EH (cell line): ENCODE results near the gene MPPED2.
A peak's percentile ranks its signal among the peaks of the same experiment; 100 is the strongest.

Source experiments
- DNase-seq: peaks from one replicate; pipeline ENCODE4 v3.0.0-alpha.2; 2015; ENCODE audit warnings: low read depth

MPPED2 gene

DNA sequence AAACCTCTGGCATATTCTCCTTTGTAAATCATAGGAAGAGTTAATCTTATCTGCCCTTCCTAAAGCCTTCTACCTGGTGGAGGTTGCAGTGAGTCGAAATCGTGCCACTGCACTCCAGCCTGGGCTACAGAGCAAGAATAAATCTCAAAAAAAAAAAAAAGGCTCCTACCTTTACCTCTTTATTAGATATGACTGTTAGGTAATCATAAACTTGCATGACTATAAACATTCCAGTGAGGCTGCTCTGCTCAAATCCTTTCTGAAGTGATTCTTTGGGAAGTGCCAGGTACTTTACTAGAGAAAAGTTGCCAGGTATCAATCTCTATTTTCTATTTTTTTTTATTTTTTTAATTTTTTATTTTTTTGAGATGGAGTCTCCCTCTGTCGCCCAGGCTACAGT is 59.6 kb downstream of the MPPED2 start:
- DNase-seq = no peak

DNA sequence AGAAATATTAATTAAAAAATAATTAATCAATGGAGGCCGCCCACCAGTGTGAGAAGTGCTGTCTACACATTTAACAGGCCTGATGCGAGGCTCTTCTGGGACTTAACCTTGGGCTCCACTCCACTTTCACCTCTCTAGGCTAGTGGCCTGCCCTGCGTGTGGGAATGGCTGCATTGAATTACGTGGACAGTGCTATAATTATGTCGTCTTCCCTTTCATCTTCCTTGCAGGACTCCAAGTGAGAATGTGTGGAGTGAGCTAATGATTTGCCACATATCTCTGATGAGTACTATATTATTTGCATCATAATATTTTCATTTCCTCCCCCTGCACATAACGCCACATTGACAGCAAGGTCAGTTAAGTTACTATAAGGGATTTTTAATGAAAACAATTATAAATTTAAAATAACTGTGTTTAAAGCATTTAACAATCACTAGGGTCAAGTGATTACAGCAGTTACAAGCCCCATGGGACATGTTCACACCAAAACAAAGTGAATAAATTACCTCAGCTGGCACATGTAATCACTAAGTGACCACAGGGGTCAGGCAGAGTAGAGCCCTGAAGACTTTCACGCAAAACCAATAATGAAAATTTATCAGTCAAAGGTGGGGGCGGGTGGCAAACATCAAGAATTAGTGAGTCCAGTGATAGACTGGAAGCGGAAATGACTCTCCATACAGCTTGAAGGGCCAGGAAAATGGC is 63.5 kb downstream of the MPPED2 start:
- no peak for DNase-seq

DNA sequence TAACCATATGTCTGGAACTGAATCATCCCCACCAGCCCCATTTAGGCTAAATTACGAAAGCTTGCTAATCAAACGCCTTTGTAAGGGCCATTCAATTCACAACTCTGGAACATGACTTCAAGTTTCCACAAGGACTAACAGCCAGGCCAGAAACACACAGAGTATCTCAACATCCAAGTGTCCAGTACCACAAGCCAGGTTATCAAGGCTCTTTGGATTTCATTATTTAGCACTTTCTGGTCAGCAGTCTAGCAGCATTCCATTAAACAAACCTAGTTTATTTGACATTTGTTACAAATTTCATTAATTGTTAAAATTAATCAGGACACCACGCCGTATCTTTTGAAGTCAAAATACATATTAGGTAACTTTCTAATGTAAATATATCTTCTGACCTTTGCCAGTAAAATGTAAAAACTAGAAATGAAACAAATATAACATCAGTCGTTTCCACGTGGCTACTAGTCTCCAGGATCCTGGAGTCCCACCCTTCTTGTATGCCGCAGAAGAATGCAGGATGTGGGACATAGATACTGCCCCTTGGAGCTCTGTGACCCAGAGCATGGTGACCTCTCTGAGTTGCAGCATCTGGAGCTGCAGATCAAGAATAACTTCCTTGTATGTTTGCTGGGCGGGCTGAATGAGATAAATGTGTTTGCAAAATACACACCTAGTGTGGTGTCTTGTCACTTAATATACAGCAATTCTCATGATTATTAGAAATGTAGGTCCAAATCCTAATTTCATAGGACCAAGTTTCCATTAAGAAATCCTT is 64.7 kb downstream of the MPPED2 start:
- no peak for DNase-seq

DNA sequence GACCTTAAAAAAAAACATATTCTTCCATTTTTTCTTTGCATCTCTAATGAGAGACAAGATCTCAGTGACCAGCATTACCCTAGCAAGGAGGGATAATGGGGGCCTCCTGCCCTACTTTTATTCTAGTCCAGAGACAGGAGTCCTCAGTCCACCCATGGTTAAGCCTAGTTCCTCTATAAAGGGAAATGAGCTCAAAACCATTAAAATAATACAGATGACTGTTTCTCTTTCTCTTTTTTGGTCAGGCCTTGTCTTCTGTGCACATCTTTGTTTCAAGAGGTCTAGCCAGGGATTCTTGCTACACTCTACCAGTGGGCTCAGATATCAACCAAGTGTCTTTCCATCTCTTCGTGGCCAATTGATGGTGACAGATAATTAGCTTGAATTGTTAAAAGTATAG is 73.1 kb downstream of the MPPED2 start:
- no peak for DNase-seq

DNA sequence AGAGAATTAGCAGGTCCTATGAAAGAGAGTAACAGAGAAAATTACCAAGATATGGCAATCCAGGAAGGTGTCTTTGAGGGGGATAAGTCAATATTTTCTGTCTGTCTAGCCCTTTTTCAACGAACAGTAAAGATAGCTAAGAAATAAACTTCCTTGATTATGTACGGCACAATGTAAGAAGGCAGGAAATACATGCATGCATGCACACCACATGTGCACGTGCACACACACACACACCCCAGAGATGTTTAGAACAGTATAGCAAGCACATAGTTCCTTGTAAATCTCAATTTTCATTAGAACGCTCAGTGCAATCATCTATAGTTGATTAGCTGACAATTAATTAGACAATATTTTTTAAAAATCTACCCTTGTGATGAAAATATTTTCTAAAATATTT is 74.7 kb downstream of the MPPED2 start:
- DNase-seq = no peak

DNA sequence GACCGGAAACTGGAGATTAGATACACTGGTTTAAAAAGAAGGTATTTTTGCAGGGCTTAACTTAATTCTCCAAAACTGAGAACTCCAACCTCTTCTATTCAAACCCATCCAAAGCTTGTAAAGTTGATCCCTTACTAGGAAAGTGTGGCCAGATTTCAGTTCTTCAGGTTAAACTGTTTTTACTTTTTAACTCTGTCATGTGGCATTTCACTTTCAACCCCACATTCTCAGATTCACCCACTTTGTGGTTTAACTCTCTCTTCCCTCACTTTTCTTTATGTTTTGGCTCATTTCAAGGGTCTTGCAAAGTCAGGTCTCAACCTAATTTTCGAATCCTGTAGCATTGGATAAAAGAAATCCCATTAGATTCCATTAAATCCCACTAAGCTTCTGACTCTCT is 75.4 kb downstream of the MPPED2 start:
- DNase-seq = no peak

DNA sequence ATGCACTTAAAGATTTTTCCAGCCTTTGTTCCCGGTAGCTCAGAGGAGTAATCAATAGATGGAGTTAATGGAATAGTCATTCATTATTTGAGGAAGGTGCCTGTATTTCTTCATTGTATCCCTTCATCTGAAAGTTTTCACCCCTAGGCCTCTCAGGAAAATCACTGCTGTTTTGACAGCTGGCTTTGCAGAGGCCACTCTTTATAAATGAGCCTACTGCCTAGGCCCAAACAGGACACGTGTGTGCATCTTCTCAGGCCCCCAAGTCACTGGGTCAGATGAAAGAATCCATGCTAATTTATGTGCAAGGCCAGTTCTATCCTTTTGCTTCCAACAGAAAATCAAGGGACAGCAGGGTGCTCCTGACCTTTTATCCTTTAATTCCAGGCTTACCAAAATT is 76.8 kb downstream of the MPPED2 start:
- DNase-seq = no peak

DNA sequence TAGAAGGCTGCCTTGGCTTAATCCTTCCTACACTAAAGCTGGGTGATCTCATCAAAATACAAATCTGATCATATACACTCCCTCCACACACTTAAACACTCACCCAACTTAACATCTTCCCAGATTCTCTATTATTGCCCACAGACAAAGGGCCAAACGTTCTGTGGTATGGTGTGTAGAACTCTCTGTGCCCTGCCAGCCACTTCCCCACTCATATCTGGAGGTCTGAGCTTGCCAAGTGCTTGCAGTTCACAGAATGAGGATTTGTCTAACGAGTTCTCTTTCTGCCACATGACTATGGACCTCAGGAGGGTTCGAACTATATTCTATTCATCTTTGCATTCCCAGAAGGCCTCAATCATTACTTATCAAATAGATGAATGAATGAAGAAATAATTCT is 77.6 kb downstream of the MPPED2 start:
- no peak for DNase-seq

DNA sequence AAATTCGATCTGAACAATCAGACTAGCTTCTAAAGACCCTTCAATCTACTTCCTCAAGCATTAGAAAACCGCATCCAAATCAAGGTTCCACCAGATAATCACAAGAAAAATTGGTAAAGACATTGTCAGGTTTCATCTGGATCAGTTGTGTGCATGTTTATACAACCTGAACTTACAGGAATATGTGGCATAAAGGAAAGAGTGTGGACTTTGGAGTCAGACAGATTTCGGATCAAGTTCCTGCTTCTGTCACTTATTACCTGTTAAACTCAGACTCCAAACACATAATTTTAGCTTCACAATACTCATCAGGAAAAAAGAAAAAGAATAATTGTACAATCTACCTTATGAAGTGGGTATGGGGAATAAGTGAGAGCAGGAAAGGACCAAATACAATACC is 80.5 kb downstream of the MPPED2 start:
- DNase-seq = no peak

DNA sequence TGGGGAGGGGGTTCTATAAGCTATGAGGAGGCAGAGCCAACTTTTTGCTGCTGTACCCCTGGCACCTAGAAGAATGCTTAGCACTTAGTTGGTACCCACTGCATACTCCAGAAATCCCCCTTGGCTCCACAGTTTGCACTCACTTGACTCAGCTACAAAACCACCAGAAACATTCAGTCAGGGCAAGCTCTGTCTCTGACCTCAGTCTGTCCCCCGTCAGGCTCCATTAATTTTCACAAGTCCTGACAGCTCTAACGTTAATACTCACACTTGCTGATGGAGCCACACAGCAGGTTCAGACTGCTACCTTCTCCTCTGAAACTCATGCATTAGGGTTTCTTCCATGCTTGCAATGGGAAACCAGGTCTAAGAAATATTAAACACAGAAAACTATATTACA is 81.7 kb downstream of the MPPED2 start:
- no peak for DNase-seq

DNA sequence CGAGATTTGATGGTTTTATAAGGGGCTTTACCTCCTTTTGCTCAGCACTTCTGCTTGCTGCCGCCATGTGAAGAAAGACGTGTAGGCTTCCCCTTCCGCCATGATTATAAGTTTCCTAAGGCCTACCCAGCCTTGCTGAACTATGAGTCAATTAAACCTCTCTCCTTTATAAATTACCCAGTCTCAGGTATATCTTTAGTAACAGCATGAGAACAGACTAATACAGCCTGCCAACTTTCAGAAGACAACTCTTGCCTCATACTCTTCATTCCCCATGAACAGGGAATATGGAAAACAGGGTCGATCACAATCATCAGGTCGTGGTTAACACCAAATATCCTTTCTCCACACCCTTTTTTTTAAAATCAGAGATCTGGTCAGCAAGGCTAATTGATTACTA is 83.0 kb downstream of the MPPED2 start:
- no peak for DNase-seq

DNA sequence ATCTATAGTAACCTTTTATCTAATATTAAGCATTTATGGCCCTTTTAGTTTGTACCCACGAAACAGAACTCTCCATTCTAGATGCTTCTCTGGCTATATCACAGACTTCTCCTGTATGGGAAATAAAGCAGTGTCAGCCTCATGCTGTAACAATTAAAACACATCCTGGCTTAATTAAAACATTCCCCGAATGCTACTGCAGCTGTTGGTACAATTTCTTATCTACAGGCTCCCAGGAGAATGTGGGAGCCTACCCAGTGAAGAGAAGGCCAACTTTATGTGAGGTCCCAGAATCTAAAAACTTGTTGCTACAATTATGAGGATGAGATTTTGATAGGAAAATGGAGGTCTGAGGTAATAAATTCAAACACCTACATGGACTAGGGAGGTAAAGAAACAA is 83.8 kb downstream of the MPPED2 start:
- DNase-seq = no peak

DNA sequence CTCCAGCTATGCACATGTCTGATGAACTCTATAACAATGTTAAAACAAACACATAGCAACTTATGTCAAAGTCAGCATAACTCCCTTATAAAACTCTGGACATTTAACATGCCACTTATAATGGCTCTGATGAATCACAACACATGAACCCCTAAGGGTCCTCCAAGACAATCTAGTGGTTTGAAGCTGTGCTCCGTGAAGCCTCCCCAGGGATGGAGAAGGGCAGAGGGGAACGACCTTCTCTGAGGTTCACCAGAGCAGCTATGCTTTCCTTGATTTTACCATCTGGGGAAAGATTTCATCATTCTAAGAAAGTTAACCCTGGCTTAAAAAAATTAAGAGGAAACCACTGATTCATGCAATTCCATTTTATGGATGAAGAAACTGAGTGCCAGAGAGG is 84.4 kb downstream of the MPPED2 start:
- no peak for DNase-seq

DNA sequence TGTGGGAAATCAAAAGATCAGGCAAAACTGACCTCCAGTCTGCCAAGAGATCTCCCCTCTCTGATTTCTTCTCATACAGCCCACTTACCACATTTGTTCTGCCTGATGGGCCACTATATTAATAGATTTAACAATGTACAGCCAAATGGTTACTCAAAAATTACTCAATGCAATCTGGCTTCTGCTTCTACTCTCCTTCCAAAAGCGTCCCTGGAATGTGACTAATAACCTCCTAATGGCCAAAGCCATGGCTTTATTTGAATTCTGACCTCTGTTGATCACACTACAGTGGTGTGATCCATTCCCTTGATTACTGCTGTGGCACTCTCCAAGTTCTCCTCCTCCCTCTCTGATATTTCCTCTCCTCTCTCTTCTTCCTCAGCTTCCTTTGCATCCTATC is 86.2 kb downstream of the MPPED2 start:
- no peak for DNase-seq

DNA sequence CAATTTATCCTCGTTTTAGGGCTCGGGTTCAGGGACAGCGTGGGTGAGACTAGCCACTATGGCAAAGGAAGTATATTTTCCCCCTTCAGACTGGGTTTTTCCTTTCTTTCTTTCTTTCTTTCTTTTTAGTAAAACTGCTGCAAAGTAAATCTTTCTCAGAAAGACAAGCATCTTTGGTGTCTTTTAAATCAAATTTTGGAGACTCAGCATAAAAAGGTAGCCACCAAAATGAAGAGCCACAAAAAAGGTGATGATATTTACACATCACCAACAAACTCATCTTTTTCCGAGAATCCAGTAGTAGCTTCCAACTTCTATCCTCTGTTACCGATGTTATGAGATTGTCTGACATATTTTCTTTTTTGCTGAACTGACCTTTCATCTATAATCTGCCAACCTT is 88.6 kb downstream of the MPPED2 start:
- no peak for DNase-seq

DNA sequence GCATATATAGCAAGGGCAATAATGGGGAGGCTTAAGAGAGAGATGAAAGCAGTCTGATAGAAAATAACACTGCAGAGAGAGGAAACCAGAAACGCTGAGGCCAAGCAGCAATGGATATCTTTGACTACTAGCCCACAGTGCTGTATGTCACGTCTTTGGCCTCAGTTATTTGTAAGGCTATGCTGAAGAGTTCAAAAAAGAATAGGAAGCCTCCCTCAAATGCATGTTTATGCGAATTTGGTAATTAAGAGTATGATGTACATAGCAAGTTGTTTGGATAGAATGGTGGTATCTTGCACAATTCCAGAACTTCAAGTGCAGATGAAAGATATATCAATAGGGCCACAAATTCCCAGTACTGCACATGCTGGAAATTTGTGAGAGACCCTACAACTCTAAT is 89.2 kb downstream of the MPPED2 start:
- DNase-seq = no peak

DNA sequence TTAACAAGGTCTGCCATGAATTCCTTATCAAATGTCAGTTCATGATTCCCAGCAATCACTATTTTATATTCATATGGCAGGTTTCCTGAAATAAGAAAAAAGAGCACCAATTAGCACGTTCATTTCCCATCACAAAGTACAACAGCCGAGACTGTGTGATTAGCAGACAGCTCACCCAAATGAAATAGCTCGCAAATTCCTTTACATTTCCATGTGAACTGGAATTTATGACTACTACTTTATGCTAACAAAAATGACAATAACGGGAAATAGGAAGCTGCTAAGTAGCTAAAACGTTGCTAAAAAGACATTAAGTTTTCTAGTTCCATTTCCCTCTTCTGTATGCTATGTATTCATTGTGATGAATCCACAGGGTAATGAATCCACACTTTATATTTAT is 90.7 kb downstream of the MPPED2 start:
- DNase-seq = no peak

DNA sequence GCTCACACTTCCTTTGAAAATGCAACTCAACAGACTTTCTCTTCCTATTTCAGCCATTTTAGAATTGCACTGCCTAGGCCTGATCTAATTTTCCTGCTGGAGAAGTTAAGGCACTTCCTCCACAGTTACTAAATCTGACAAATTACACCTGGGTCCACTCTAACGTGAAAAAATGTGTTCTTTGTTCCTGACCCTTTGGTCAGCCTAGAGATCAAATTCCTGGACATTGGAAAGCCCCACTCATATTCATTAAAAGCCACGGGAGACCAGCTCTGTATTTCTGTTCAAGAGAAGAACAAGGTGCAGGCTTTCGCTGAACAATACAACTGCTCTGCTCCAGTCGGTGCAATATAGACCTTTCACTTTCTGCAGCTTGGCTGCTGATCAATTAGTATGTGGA is 96.6 kb downstream of the MPPED2 start:
- no peak for DNase-seq

DNA sequence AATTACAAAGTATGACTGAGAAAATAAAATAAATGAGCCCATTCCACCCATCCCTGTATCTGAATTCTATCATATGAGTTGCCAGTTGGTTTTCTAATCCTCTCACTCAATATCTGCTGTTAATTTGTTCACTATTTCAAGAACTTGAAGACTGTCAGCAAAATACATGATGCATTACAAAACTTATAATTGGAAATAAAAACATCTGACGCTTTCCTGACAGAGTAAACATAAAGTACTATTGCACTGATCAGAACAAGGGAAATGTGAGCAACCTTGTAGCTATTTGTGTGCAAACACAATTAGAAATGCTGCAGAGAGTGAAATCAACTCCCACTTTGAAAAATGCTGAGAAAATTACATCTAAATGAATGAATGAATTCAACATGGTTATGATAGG is 97.1 kb downstream of the MPPED2 start:
- DNase-seq = no peak

DNA sequence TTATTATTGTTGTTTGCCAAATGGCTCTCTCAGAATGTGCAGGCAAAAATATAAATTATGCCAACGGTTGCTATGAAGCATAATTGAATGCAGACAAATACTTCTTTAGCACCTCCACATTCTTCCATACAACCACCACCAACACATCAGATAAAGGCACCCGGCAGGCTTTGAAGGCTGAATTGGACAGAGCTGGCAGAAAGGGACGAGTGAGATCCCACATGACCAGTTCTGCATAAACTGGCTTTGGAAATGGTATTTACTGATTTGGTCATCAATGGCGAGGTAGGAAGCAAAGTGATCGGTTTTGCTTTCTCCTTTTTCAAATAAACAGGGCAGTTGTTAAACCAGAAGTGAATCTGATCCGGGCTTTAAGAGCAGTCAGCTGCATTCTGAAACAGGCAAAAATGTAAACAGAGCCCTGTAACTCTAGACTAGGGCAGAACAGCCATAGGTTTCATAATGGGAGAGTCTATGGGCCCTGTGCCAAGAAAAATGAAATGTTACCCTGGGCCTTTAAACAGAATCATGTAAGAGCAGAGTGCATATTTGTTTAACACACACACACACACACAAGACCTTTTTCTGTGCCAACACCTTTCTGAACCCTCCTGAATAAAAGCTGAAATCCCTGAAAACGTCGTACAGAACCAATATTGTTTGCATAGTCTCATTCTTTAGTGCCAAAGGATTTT is 97.7 kb downstream of the MPPED2 start:
- peak; percentile 11 for DNase-seq

DNA sequence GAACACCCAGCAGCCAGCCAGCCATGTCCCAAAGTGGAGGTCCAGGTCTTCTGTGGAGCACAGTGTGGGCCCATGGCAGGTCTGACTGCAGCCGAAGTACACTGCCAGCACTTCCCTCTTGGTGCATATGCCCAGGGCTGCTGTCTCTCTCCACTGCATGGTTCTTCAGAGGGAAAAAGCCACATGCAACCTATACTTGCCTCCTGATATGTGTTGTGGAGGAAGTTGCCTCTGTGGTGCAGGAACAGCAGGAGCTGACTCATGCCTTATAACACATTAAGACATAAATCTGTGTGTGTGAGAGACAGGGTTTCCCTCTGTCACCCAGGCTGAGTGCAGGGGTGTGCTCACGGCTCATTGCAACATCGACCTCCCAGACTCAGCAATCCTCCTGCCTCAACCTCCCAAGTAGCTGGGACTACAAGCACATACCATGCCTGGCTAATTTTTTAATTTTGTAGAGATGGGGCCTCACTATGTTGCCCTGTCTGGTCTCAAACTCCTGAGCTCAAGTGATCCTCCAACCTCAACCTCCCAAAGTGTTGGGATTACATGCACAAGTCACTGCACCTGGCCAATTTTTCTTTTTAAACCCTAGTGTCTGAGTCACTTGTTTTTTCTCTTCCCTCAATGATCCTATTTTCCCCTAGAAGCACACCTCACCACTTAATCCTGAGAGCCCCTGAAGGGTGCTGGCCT is 98.8 kb downstream of the MPPED2 start:
- no peak for DNase-seq

DNA sequence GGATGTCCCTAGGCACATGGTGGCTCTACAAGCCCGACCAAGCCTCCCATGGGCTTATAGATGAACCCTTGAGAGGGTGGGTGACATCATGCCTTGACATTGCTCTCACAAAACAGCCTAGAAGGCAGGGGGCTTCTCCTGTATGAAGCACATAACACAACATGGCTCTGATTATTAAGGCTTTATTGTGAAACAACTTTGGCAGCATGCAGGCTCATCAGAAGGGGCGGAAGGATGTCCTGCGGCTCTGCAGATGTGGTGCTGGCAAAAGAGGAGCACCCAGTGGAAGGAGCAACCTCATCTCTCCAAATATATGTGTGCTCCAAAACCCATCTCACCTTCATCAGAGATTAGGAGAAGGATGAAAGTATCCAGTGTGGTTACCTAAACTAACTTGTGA is 100.4 kb downstream of the MPPED2 start:
- DNase-seq = no peak

DNA sequence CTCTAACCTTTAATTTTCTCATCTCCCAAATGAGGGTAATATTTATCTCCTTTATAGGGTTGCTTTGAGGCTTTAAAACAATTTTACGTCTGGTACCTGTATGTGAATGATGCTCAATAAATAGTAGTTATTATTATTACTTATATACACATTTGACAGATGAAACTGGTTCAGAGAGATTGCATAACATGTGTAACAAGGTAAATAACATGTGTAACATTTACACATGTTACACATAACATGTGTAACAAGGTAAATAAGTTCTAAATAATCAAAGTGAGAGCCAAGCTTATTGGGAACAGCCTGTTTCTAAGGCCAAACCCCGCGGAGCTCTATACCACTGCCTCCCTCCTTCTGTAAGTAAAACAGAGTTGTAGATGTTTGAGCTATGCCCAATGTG is 100.9 kb downstream of the MPPED2 start:
- no peak for DNase-seq
